Embryonic facial prominence (tissue), 1 donor: ENCODE measurements around the gene ALDH5A1.

Experiments
- DNase-seq: peaks from one replicate; pipeline ENCODE4 v3.0.0-alpha.2; 2016; ENCODE audit errors: extremely low spot score

Gene ALDH5A1

DNA sequence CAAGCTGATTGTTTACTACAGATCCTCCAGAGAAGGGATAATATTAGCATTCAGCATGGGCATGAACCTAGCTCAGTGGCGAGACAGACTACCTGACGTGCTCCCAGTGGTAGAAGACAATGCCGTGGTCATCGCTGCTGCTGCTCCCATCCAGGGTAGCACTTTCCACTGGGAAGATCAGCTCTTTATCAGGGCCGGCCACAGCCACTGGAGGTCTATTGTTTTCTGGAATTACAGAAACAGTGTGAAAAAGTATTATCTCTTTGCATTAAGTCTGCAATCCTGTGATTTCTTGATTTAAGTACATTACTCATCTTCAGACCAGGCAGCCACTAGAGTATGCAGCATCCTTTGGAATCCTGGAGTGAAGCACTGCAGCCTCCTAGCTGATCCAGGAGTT lies 75.0 kb downstream of the ALDH5A1 start:
- no peak for DNase-seq

DNA sequence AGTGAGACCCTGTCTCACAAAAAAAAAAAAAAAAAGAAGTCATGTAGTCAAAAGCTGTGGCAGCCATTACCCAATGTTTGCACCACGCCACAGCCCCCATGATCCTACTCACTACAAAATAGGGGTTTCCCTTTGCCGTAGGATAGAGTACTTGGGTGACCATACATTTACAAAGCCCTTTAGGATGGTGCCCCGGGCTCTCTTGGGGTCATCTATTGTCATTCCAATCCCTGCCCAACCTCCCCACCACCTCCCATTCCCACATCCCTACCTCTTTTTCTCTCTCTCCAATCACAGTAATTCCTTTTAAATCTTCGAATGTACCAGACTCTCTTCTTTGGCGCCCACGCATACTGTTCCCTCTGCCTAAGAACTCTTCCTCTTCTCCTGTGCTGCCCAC lies 76.6 kb downstream of the ALDH5A1 start:
- no peak for DNase-seq

DNA sequence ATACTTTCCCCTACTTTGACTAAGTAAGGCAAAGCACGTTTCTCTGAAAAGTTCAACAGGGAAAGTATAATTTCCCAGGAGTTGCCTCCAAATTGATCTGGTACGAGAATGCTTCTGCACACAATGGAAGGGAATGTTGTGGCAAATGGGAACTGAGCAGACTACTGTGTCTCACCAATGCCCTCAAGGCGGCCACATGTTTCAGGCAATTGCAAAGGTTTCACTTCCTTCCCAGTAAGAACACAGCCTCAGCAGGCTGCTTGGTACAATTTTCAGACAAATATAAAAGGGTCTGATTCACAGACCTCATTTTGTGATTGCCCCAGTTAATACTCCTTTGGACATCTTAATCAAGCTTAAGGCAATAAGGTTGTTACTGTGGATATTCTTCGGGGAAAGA lies 80.0 kb downstream of the ALDH5A1 start:
- DNase-seq: no peak

GRCh38 chr6:24576447-24576846 lies 81.7 kb downstream of the ALDH5A1 start:
- no peak for DNase-seq

DNA sequence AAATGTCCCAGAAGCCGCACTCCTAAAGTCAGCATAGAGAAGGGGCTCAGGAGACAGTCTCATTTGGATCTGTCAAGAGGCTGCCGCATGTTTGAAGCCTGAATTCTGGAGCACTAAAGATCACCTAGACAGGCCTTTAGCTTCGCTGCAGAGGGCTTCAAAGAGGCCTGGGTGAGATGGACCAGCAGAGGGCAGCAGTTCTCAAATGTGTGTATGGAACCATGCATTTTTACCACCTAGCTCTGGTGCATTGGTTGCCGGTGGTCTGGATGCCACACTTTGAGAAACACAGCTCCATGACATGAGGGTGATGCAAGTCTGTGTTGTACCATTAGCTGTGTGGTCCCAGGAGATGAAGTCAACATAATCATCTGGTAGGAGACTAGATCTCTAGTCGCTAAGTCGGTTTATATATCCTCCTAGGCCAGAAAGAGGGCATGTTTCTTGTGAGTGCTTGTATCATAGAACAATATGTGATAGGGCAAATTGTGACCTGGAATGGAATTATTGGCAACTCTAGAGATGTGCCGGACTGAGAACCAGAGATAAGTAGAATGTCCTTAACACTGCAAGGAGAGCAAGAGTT lies 86.4 kb downstream of the ALDH5A1 start:
- no peak for DNase-seq

GRCh38 chr6:24583463-24584381 lies 89.0 kb downstream of the ALDH5A1 start:
- DNase-seq: no peak

- DNase-seq: no peak
These were observed 89.6 kb downstream of the ALDH5A1 start for GRCh38 chr6:24584382-24584720.
